Glomerular visceral epithelial cell (primary cell): ENCODE results near the gene CFAP69.
"Not testable (repeated sequence)": the region's sequence is repeated elsewhere in the genome, so short reads cannot be mapped to it uniquely, and the experiment has no call there.

ENCODE experiments used
- DNase-seq: peaks from one replicate; pipeline ENCODE4 v3.0.0-alpha.2; 2016; ENCODE audit errors: extremely low spot score

Gene CFAP69

DNA sequence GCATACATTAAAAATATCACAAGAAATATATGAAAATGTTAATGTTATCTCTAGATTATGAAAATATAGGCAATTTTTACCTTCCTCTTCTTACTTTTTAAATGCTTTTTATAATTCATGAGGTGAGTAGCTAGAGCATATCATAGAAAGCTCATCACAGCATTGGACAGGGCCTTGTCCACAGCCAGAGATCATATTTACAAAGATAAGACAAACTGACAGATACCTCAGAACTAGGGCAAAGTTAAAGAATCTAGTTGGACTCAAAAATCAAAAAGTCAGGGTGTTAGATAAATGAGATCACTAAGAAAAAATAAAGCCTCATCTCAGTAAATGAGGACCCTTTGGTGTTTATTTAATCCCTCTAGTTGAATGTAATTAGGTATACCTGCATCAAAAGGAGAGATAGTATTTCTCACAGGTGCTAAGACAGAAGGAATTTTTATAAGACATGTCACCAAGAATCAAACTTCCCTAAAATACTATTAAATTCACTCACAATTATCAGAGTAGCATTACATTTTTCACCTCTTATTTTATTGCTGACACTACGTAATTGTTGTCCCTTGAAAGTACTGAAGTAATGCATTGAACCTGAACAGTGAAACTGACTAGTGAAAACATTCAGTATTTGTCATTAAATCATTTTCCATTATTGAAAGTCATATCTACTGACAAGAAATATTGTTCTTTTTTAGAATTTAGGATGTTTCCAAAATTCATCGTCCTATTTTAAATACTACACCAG is 25.6 kb downstream of the CFAP69 start:
- DNase-seq = no peak

DNA sequence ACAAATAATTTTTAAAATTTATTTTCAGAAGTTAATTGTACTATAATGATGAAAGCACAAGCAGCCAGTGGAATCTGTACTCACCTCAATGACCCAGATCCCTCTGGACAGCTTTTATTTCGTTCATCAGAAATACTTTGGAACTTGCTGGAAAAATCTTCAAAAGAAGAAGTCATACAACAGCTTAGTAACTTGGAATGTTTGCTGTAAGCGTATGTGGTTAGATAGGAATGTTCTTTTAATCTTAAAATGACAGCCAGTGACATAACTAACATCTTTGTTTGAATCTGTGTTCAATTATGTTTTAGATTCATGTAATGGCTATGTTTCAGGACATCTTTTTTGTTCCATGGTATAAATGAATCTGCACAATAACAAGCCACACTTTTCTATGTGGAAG is 26.8 kb downstream of the CFAP69 start:
- DNase-seq = peak; percentile 3

DNA sequence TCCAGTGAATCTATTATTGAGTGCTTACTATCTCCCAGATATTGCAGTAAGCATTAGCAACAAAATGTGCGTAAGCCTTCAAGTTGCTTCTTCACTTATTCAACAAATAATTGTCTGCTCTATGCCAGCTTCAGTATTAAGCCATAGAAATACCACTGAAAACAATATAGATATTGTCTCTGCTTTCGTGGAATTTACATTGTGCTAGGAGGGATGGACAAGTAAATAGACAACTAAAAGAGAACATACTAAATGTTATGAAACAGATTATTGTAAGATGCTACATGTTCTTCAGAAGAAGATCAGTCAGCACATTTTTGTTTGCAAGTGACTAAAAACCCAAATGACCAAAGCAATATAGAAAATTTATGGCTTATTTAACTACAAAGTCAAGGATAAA is 27.3 kb downstream of the CFAP69 start:
- DNase-seq = no peak

DNA sequence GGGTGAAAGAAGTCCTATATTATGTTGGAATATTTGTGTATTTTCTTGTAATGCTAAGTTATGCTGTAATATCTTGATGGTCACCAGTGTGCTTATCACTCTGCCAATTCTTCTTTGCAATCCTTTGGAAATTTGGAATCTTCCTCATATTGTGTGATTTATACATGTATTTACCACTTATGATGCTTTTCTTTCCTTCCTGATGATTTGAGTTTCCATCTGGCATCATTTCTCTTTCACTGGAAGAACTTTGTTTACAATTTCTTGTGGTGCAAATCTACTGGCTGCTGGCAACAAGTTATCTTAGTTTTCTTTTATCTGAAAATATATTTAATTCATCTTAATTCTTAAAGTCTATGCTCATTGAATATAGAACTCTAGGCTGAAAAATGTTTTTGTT is 29.2 kb downstream of the CFAP69 start:
- DNase-seq = no peak

DNA sequence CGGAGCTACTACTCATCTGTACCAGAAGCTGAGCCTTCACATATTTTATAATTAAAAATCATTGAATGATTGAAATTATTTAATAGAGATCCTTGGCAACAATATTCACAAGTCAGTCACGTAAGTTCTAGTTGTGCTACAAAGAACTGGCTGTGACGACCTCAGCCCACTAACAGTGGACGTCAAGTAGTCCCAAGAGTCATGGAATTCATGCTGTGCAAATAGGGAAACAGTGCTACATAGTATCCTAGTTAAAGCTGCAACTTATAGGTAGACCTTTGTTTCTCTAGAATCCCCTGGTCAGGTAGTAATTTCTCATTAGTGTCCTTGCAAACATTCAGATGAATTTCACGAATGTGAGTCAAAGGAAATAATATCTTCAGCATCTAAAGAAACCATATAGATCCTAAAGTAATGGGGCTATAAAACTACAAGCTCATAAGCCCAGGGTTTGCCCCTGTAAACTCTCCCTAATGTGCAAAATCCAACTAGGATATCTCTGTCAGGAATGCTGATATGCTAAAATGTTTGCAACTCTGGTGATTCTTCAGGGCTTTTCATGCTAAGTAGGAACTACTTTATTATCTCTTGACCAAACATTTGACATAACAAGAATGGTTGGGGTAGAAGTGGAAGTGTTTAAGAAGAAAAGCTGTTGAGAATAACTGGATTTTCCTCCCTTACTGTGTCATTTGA is 31.2 kb downstream of the CFAP69 start:
- DNase-seq = no peak

DNA sequence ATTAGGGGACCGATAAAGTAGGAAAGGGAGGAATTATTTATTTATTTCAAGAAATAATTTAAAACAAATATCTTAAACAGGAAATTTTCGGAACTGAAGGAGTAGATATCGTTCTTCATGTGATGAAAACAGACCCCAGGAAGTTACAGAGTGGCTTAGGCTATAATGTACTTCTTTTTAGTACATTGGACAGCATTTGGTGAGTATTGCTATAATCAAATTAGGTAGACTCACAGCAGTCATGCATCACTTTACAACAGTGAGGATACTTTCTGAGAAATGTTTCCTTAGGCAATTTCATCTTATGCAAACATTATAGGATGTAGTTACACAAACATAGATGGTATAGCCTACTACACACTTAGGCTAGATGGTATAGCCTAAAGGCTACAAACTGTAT is 43.2 kb downstream of the CFAP69 start:
- no peak for DNase-seq

DNA sequence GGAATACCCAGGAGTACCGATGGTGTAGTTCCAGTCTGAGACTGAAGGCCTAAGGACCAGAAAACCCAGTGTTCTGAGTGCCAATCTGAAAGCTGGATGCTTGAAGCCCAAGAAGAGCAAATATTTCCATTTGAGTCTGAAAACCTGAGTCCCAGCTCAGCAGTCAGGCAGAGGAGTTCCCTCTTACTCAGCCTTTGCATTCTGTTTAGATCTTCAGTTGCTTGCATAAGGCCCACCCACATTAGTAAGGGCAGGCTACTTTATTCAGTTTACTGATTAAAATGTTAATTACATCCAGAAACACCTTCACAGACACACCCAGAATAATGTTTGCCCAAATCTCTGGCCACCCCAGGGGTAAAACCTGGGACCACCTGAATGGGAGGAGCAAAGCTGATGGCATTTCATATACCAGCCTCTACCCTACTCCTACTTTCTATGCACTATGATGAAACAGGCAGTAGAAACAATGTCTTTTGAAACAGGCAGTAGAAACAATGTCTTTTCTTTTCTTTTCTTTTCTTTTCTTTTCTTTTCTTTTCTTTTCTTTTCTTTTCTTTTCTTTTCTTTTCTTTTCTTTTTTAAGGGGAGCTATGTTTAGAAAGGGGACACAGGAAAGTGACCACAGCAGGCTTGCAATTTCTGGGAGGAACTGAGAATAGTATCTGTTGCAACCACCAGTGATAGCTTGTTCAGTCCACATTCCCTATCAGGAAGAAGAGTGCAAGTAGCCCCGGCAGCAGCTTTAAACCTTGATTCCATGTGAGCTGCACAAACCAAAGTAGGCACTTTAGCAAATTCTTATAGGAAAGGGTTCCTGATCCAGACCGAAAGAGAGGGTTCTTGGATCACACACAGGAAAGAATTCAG is 45.5 kb downstream of the CFAP69 start:
- DNase-seq = no peak

DNA sequence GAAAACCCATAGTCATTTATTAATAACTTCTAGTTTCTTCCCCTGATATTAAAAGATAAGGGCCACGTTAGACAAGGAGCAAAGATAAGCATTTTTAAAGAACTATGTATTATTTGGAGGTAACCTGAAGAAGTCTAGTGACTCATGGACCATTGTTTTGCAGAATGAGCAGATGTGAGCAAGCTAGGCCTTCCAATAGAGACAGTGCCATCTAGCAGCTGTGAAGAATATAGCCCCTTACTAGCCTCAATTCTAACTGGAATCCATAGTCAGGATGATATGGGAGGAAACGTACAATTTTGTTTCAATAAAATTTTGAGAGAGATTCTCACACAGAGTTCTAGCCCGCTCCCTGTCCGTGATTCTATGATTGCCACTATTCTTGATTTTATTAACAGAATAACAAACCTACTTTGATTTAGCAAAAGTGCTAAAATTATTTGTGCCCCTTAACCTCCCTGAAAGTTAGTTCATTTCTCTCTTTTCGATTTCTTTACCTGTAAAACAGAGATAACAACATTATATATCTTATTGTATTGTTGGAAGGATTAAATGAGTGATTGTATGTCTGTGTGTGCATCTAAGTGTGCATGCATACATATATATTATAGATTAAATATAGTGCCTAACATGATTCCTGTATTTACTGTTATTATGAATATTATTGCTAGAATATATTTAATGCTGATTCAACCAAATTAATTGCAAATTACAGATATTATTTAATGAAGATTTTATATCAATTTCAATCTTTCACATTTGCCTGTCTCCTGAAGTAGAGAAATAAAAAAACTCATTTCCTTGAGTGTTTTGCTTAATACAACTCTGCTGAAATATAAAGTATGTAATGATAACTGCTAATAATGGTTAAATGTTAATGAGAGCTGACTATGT is 53.4 kb downstream of the CFAP69 start:
- peak; percentile 46 for DNase-seq

DNA sequence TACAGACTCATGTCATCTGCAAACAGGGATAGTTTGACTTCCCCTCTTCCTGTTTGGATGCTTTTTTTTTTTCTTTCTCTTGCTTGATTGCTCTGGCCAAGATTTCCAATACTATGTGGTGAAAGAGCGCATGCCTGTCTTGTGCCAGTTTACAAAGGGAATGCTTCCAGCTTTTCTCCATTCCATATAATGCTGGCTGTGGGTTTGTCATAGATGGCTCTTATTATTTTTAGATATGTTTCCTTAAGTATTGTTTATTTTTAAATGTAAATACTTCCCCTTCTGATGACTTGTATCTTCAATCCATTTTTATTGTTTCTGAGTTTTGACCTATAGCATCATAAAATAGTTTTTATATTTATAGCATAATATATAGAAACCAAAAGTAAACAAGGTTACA is 58.3 kb downstream of the CFAP69 start:
- no peak for DNase-seq

DNA sequence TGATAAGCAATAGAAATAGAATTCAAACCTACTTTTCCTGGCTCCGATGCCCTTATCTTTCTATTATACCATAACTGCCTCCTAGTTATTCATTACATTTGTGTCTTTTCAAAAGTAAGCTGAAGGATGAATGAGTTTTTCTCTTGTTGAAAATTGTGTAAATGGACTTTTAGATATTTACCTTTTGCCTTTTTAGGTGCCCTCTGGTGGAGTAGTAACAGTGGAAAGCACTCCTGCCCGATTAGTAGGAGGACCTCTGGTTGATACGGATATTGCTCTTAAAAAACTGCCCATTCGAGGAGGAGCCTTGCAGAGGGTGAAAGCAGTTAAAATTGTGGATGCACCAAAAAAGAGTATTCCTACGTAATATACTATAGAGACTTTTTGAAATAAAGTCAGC is 64.9 kb downstream of the CFAP69 start:
- DNase-seq = no peak

DNA sequence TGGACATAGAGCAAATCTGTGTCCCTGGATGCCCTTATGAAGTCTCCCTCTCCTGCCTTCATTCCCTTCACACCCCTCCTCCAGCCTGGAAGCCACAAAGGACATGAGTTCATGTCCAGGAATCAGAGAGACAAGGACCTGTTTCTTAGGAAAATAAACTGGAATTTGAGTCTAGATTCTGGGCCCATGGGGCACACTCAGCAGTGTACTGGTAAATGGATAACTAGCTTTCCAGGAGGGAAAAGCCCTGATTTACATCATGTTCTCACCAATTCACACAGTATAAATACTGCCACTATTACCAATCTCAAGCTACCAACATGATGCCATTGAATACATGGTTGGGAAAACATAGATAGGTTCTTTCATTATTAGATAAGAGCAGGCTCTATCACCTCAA is 66.2 kb downstream of the CFAP69 start:
- peak; percentile 31 for DNase-seq

DNA sequence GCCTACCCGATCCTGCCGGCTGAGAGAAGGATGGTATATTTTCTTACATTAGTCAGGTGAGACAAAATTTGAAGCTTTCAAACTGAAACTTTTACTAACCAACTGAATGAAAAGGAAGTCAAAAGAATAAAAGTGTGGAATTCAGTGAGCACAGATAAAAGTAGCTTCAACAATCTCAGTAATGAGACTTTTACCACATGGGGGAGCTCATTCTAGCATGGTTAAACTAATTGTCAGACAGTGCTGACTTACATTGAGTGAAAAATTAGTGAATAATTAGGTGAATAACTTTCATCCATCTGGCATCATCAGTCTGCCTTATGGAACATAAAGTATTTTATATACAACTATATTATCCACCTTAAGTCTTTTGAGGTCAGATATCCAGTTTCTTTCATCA is 67.8 kb downstream of the CFAP69 start:
- DNase-seq = no peak

DNA sequence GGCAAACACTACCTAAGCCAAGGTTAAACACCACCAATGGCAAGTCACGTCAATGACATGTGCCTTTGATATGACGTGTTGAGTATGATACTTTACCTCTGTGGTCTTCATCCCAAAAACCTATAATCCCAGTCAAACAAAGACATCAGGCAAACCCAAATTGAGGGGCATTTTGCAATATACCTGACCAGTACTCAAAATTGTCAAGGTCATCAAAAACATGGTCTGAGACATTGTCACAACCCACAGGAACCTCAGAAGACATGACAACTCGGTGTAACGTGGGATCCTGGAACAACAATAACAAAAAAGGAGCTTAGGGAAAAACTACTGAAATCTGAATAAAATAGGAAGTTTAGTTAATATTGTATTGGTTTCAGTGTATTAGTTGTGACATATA is 68.9 kb downstream of the CFAP69 start:
- no peak for DNase-seq

DNA sequence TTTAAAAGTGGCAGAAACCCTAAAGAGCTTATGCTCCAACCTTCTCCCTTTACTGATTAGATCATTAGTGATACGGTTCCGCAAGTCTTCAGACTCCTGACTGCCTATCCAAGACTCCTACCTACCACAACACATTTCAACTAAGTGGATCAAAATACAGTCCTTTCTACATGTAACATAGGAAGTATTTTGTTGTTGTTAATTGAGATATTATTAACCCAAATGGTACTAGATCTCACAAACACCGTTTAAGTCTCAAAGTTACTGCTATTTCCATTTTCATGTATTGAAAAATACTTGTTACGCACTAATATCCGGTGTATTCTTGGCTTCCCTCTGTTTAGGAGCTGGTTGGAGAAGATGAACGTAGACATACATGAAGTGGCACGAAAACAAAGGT is 75.0 kb downstream of the CFAP69 start:
- no peak for DNase-seq

DNA sequence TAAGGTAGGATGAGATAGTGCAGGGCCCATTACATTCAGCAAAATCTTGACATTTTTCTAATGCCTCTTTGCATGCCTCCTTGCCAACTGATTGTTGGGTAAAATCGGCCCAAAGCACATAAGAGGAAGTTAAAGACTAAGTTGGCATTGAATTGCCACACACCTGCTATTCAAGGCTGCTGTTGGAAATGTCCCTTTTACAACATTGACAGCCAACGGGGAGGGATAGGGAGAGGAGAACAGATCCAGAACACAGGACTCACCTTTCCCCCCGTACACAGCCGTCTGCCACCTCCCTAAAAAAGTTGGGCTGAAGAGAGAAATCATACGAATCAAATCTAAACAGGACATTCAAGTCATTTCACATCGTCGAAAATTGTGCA is 75.4 kb downstream of the CFAP69 start:
- DNase-seq = no peak

DNA sequence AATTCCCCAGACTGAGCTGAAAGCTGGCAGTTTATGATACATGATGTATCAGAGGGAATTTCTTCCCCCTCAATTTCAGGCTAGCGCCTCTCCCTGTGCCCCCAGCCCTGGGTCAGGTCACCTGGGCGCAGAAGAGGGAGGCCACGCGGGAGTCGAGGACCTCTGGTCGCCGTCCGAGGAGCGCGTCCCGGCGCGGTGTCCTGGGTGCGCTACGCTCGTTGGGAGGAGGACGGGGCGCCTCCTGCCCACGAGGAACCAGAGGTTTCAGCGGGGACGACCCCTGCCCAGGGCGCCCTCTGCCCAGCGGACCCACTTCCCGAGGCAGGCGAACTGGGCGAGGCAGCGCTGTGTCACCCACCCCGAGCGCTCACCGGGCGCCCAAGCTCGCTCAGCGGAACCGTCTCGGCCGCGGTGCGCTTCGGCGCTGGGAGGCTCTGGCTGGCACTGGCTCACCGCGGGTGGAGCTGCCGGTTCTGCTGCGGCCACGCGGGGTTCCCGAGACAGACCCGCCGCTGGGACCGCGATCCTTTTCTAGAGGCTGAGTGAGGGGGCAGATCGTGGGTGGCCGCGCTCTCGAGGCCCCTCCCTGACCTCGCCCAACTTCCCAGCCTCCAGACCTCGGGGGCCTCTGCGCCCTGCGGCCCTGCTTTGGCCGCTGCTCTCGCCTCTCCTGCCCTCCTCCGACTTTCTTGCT is 76.0 kb downstream of the CFAP69 start, which contains the start of gene FAM237B:
Gene FAM237B (minus strand): TSS at position 504 of the 694 bp plus-strand sequence. CDS start 1,556 bp downstream, outside the sequence.
- DNase-seq = peak; percentile 21

DNA sequence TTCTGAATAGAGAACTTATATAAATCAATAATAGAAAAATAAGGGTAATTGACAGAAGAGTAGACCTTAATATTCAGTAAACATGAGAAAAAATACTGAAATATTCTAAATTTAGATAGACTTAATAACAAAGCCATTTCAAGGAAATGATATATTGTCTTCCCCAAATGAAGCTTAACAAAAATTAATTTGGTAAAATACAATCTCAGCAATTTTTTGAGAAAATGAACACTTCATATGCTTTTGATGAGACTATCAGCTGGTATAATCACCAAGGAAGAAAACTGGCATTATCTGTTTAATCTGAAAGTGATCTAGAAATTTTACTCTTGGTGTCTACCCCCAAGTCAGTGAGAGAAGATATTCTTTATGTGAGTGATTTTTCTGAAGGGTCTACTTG is 77.9 kb downstream of the CFAP69 start:
- no peak for DNase-seq

DNA sequence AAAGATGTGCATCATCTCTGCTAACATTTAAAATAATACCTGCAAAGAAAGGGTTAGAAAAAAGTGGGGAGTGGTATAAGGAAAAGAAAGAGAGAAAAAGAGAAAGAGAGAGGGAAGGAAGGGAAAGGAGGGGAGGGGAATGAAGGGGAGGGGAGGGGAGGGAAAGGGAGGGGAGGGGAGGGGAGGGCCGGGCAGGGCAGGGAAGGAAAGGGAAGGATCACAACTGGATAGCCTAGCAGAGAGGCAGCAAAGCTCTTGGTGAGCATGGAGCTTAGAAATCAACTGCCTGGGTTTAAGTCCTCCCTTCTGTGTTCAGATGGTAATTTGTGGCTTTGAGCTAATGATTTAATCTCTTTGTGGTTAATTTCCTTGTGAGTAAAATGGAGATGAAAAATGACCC is 81.5 kb downstream of the CFAP69 start:
- DNase-seq = no peak

DNA sequence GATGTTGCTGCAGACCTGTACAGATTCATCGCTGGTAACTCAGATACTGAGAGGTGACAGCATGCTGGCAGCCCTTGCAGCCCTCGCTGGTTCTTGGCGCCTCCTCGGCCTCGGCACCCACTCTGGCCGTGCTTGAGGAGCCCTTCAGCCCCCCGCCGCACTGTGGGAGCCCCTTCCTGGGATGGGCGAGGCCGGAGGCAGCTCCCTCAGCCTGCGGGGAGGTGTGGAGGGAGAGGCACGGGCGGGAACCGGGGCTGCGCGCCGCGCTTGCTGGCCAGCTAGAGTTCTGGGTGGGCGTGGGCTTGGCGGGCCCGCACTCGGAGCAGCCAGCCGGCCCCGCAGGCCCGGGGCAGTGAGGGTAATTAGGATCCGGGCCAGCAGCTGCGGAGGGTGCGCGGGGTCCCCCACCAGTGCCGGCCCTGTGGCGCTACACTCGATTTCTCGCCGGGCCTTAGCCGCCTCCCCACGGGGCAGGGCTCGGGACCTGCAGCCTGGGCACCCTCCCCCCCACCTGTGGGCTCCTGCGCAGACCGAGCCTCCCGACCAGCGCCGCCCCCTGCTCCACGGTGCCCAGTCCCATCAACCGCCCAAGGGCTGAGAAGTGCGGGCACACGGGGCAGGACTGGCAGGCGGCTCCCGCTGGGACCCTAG is 89.3 kb downstream of the CFAP69 start:
- DNase-seq = no peak

DNA sequence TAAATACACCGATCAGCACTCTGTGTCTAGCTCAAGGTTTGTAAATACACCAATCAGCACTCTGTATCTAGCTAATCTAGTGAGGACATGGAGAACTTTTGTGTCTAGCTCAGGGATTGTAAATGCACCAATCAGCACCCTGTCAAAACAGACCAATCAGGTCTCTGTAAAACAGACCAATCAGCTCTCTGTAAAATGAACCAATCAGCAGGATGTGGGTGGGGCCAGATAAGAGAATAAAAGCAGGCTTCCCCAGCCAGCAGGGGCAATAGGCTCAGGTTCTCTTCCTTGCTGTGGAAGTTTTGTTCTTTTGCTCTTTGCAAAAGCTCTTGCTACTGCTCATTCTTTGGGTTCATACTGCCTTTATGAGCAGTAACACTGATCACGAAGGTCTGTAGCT is 90.0 kb downstream of the CFAP69 start:
- not testable (repeated sequence) for DNase-seq
